WTC11 (cell line): ENCODE data around the gene JCAD. TPM values are rescaled to one million over a fixed set of nuclear protein-coding genes. Genes with fewer than 3 reads are reported as not detected.
"Not testable (repeated sequence)": the region's sequence is repeated elsewhere in the genome, so short reads cannot be mapped to it uniquely, and the experiment has no call there.

ENCODE experiments used
- ATAC-seq: fragments of 200-7000 bp; cut with Tn5 transposase; 2 replicates; pipeline ENCODE4 v1.10.0; 2021; ENCODE audit warnings: mild to moderate bottlenecking, moderate library complexity
- CTCF ChIA-PET: fragments of 300-600 bp; sonication (Branson Sonifier 250); formaldehyde crosslinking; loops from one replicate; lab custom pipeline; 2021; ENCODE audit warnings: antibody characterized with exemption; lab: Charles Lee
- POLR2A ChIA-PET: fragments of 350-600 bp; sonication (Branson Sonifier 250); formaldehyde crosslinking; loops from one replicate; lab custom pipeline; 2021; ENCODE audit warnings: antibody characterized with exemption; lab: Charles Lee
- DNase-seq: peaks from one replicate; pipeline ENCODE4 v3.0.0; 2021; ENCODE audit warnings: low spot score
- H3K27ac Mint-ChIP-seq: 2 replicates; pipeline ENCODE4 v1.8.0; 2021; ENCODE audit warnings: mixed read lengths
- H3K27me3 Mint-ChIP-seq: 2 replicates; pipeline ENCODE4 v1.8.0; 2021; ENCODE audit warnings: low read depth, mild to moderate bottlenecking, moderate library complexity, mixed read lengths
- H3K36me3 Mint-ChIP-seq: 2 replicates; pipeline ENCODE4 v1.8.0; 2021; ENCODE audit warnings: mixed read lengths
- H3K4me1 Mint-ChIP-seq: 2 replicates; pipeline ENCODE4 v1.8.0; 2022; ENCODE audit warnings: mixed read lengths
- H3K4me3 Mint-ChIP-seq: 2 replicates; pipeline ENCODE4 v1.8.0; 2021; ENCODE audit warnings: mild to moderate bottlenecking, moderate library complexity, mixed read lengths
- H3K9me3 Mint-ChIP-seq: 2 replicates; pipeline ENCODE4 v1.8.0; 2021; ENCODE audit warnings: mixed read lengths
- CTCF ChIP-seq: fragments of 200-600 bp; IDR thresholded peaks from 2 replicates; pipeline ENCODE4 v1.8.0; 2022; ENCODE audit warnings: antibody characterized with exemption
- ESRRA ChIP-seq: sonication (generic); formaldehyde crosslinking; IDR thresholded peaks from 2 replicates; pipeline ENCODE4 v1.8.1; 2022; ENCODE audit warnings: mild to moderate bottlenecking, missing genetic modification reagents, borderline replicate concordance
- GRHL2 ChIP-seq: fragments of 250-450 bp; sonication (Bioruptor Pico); IDR thresholded peaks from 2 replicates; pipeline ENCODE4 v1.8.0; 2022; ENCODE audit warnings: mild to moderate bottlenecking, moderate library complexity; ENCODE audit not compliant: insufficient replicate concordance, severe bottlenecking
- JAZF1 ChIP-seq: fragments of 250-450 bp; sonication (Bioruptor Pico); IDR thresholded peaks from 2 replicates; pipeline ENCODE4 v1.9.0; 2021; ENCODE audit warnings: moderate library complexity, mild to moderate bottlenecking, inconsistent platforms
- MXD4 ChIP-seq: fragments of 250-450 bp; sonication (Bioruptor Pico); IDR thresholded peaks from 2 replicates; pipeline ENCODE4 v1.8.0; 2021; ENCODE audit warnings: mild to moderate bottlenecking, moderate library complexity, borderline replicate concordance
- MYBL2 ChIP-seq: sonication (generic); formaldehyde crosslinking; IDR thresholded peaks from 2 replicates; pipeline ENCODE4 v1.8.1; 2023; ENCODE audit warnings: mild to moderate bottlenecking, moderate library complexity, missing genetic modification reagents
- NR1H2 ChIP-seq: sonication (generic); formaldehyde crosslinking; IDR thresholded peaks from 2 replicates; pipeline ENCODE4 v1.9.0; 2021; ENCODE audit warnings: mild to moderate bottlenecking, moderate library complexity, missing genetic modification reagents
- ZNF121 ChIP-seq: sonication (generic); formaldehyde crosslinking; IDR thresholded peaks from 2 replicates; pipeline ENCODE4 v1.8.0; 2023; ENCODE audit warnings: missing genetic modification reagents
- ZNF232 ChIP-seq: sonication (generic); formaldehyde crosslinking; IDR thresholded peaks from 2 replicates; pipeline ENCODE4 v1.8.0; 2022; ENCODE audit warnings: mild to moderate bottlenecking, missing genetic modification reagents
- ZNF281 ChIP-seq: sonication (generic); formaldehyde crosslinking; IDR thresholded peaks from 2 replicates; pipeline ENCODE4 v1.8.0; 2023; ENCODE audit warnings: mild to moderate bottlenecking, missing genetic modification reagents
- ZNF416 ChIP-seq: fragments of 250-450 bp; sonication (Bioruptor Pico); IDR thresholded peaks from 2 replicates; pipeline ENCODE4 v1.9.0; 2021; ENCODE audit warnings: mild to moderate bottlenecking, inconsistent platforms
- total RNA-seq: library from RNA; stranded (reverse); gene quantifications from 3 replicates; pipeline ENCODE4 v1.2.3, GENCODE V29; 2021
- TF ChIP-seq, protein P1 (sequence below): sonication (generic); formaldehyde crosslinking; IDR thresholded peaks from 2 replicates; pipeline ENCODE4 v1.8.1; 2022; ENCODE audit warnings: mild to moderate bottlenecking, moderate library complexity, missing genetic modification reagents

JCAD gene
- total RNA-seq, 1 experiment from 2014 or later = 1.8 TPM

DNA sequence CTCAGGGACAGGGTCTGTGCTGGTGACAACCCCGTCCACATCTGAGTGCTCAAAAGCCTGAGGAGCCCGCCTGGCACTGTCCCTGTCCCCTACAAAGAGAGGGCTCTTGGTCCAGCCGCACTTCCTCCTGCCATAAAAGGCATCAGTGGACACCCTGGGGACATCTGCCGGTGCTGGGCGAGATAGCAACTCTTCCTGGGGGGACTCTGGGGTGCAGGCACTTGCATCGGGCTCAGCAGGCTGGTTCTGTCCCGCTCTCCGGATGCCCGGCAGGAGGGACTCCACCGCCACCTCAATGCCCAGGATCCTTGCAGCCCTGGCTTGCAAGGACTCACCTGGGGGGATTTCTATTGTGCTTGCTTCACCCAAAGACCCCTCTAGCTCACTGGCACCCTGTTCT, 32.8 kb downstream of the JCAD start:
- ChIA-PET POLR2A (no interaction called here), CTCF (interaction anchor here (0.6 to 2.7 kb wide), 15 partner anchors 8 to 348 kb away, joined by 3 to 14 read pairs (median 3); partner anchors contain the start of gene MTPAP)
- H3K36me3 Mint-ChIP-seq = no peaks in the 10 kb centered on the region
- H3K4me3 Mint-ChIP-seq = no peak overlapping the region
- DNase-seq (no peak), ATAC-seq (no peak)
- TF ChIP-seq ZNF416 (CRISPR knock-in tag) = no peak
- no peak for TF ChIP-seq JAZF1
- no peak for TF ChIP-seq ESRRA (CRISPR knock-in tag)
- no peak for TF ChIP-seq CTCF
- TF ChIP-seq ZNF232 (CRISPR knock-in tag) = no peak
- H3K4me1 Mint-ChIP-seq = peaks cover 9% of the 10 kb centered on the region
- no peak overlapping the region for H3K27ac Mint-ChIP-seq
- no peaks in the 10 kb centered on the region for H3K27me3 Mint-ChIP-seq
- H3K9me3 Mint-ChIP-seq = no peaks in the 10 kb centered on the region

GRCh38 chr10:30026080-30026479, 33.3 kb downstream of the JCAD start:
- CTCF ChIA-PET = interaction anchor here (0.6 to 2.7 kb wide), 6 partner anchors 8 to 565 kb away, joined by 3 to 14 read pairs (median 6); no protein-coding TSS in a partner anchor
- no peak for DNase-seq
- Mint-ChIP-seq H3K9me3 (no peaks in the 10 kb centered on the region), H3K27ac (no peak overlapping the region), H3K36me3 (no peaks in the 10 kb centered on the region), H3K4me1 (peaks cover 9% of the 10 kb centered on the region), H3K27me3 (no peaks in the 10 kb centered on the region), H3K4me3 (no peak overlapping the region)
- no peak for ATAC-seq
- POLR2A ChIA-PET = no interaction called here
- TF ChIP-seq ZNF121 (CRISPR knock-in tag) = no peak
- no peak for TF ChIP-seq GRHL2
- TF ChIP-seq MYBL2 (CRISPR knock-in tag) = no peak
- TF ChIP-seq MXD4 (CRISPR knock-in tag) = no peak
- TF ChIP-seq ZNF281 (CRISPR knock-in tag) = no peak
- TF ChIP-seq NR1H2 = no peak

GRCh38 chr10:30025428-30025827, 34.0 kb downstream of the JCAD start:
- not testable (repeated sequence) for H3K4me3 Mint-ChIP-seq, DNase-seq, ATAC-seq, H3K27ac Mint-ChIP-seq, H3K9me3 Mint-ChIP-seq, H3K4me1 Mint-ChIP-seq, H3K36me3 Mint-ChIP-seq, H3K27me3 Mint-ChIP-seq
- POLR2A ChIA-PET = interaction anchor here (0.5 kb wide), 1 partner anchor 640 kb away, joined by 3 read pairs; no protein-coding TSS in a partner anchor
- CTCF ChIA-PET = interaction anchor here (0.6 to 2.7 kb wide), 3 partner anchors 105 to 566 kb away, joined by 4 to 14 read pairs (median 4); no protein-coding TSS in a partner anchor

- Mint-ChIP-seq H3K9me3 (no peaks in the 10 kb centered on the region), H3K4me1 (peaks cover 8% of the 10 kb centered on the region), H3K27me3 (no peaks in the 10 kb centered on the region), H3K4me3 (no peak overlapping the region), H3K36me3 (no peaks in the 10 kb centered on the region), H3K27ac (no peak overlapping the region)
- ChIA-PET CTCF (no interaction called here), POLR2A (no interaction called here)
- no peak for ATAC-seq
- DNase-seq = no peak
- no peak for TF ChIP-seq CTCF
- TF ChIP-seq, protein P1, sequence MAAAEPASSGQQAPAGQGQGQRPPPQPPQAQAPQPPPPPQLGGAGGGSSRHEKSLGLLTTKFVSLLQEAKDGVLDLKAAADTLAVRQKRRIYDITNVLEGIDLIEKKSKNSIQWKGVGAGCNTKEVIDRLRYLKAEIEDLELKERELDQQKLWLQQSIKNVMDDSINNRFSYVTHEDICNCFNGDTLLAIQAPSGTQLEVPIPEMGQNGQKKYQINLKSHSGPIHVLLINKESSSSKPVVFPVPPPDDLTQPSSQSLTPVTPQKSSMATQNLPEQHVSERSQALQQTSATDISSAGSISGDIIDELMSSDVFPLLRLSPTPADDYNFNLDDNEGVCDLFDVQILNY (CRISPR knock-in tag) = no peak
These were observed 36.8 kb downstream of the JCAD start for GRCh38 chr10:30022590-30022989.
